ENCODE measurements around the gene AGTPBP1. TPM values are rescaled to one million over a fixed set of nuclear protein-coding genes. Genes with fewer than 3 reads are reported as not detected.

The AGTPBP1 gene
- total and polyA plus RNA-seq, 11 donors, result 7.1 to 72.4 (median 47.1) TPM

- Histone ChIP-seq H3K36me3 (peaks cover 0 to 52% (median 24%) of the 10 kb centered on the region in 9 donors), H3K4me3 (no peak overlapping the region), H3K4me1 (peaks cover 0 to 4% (median 0%) of the 10 kb centered on the region in 12 donors), H3K27ac (no peak overlapping the region), H3K27me3 (no peaks in the 10 kb centered on the region), H3K9me3 (no peaks in the 10 kb centered on the region)
- DNase-seq, result no peak
- TF ChIP-seq POLR2A (IDR thresholded peaks at IDR 0.05), result no peak
- TF ChIP-seq, protein P1, sequence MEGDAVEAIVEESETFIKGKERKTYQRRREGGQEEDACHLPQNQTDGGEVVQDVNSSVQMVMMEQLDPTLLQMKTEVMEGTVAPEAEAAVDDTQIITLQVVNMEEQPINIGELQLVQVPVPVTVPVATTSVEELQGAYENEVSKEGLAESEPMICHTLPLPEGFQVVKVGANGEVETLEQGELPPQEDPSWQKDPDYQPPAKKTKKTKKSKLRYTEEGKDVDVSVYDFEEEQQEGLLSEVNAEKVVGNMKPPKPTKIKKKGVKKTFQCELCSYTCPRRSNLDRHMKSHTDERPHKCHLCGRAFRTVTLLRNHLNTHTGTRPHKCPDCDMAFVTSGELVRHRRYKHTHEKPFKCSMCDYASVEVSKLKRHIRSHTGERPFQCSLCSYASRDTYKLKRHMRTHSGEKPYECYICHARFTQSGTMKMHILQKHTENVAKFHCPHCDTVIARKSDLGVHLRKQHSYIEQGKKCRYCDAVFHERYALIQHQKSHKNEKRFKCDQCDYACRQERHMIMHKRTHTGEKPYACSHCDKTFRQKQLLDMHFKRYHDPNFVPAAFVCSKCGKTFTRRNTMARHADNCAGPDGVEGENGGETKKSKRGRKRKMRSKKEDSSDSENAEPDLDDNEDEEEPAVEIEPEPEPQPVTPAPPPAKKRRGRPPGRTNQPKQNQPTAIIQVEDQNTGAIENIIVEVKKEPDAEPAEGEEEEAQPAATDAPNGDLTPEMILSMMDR (IDR thresholded peaks at IDR 0.05), result no peak
- 78 to 87% (median 83%) methylated on average over 2 of the region's 2 CpGs for WGBS, 4 donors
- ATAC-seq, result no peak
- intact Hi-C loops (cut with DNase I), result no loop called here
These were observed 75.7 kb downstream of the AGTPBP1 start for GRCh38 chr9:85666086-85666485.

GRCh38 chr9:85662573-85662972 lies 79.2 kb downstream of the AGTPBP1 start:
- WGBS, 4 donors, result 72 to 84% (median 82%) methylated on average over 1 of the region's 1 CpG
- intact Hi-C loops (cut with DNase I), result no loop called here
- Histone ChIP-seq H3K27me3 (no peaks in the 10 kb centered on the region), H3K9me3 (no peaks in the 10 kb centered on the region), H3K27ac (no peak overlapping the region), H3K4me3 (no peak overlapping the region), H3K36me3 (peaks cover 0 to 22% (median 0%) of the 10 kb centered on the region in 9 donors), H3K4me1 (peaks cover 0 to 4% (median 0%) of the 10 kb centered on the region in 12 donors)
- DNase-seq (no peak), ATAC-seq (no peak)
- TF ChIP-seq, protein P1 (IDR thresholded peaks at IDR 0.05), result no peak
- no peak for TF ChIP-seq POLR2A (IDR thresholded peaks at IDR 0.05)

DNA sequence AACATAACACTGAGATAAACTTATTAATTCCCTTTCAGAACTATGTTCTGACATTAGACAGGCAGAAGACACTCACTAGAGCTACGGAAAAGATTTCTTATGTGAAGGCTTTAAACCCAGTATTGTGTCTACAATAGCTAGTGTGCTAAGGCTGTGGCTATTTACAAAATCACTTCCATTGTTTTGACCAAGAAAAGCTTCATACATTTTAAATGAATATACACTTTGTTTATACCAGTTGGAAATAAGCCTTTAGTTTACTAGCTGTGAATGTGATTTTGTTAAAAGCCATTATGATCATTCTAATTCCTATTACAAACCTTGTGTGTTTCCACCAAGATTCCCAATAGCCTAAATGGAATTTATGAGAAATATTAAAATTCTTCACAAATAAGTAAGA lies 83.0 kb downstream of the AGTPBP1 start:
- H3K9me3 ChIP-seq, result no peaks in the 10 kb centered on the region
- H3K4me1 ChIP-seq, result peaks cover 0 to 4% (median 0%) of the 10 kb centered on the region in 12 donors
- H3K27ac ChIP-seq, result no peak overlapping the region
- H3K36me3 ChIP-seq, result peaks cover 0 to 24% (median 14%) of the 10 kb centered on the region in 9 donors
- ATAC-seq, result no peak
- no peak for DNase-seq
- H3K4me3 ChIP-seq, result no peak overlapping the region
- WGBS, 4 donors, result 91 to 97% (median 92%) methylated on average over 1 of the region's 1 CpG
- intact Hi-C loops (cut with DNase I), result no loop called here
- TF ChIP-seq POLR2A (IDR thresholded peaks at IDR 0.05), result no peak
- TF ChIP-seq, protein P1 (IDR thresholded peaks at IDR 0.05), result no peak
- no peaks in the 10 kb centered on the region for H3K27me3 ChIP-seq

DNA sequence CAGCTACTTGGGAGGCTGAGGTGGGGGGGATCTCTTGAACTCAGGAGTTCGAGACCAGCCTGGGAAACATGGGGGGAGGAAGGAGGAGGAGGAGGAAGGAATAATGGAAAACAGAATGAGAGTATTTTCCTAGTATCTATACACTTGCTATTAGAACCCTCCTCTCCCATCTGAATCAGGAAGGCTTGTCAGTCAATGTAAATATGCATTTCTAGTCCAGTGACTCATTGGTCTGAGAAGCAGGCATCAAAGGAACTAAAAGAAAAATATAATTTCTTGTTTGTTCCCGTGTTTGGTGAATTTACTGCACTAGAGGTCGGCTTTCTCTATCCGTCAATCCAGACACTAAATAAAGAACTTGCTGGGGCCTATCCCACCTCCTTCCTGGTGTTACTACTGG lies 88.6 kb downstream of the AGTPBP1 start:
- 94 to 97% (median 95%) methylated on average over 4 of the region's 4 CpGs for WGBS, 4 donors
- Histone ChIP-seq H3K4me1 (no peaks in the 10 kb centered on the region), H3K9me3 (no peaks in the 10 kb centered on the region), H3K27me3 (no peaks in the 10 kb centered on the region), H3K36me3 (peaks cover 0 to 43% (median 21%) of the 10 kb centered on the region in 9 donors), H3K27ac (no peak overlapping the region), H3K4me3 (no peak overlapping the region)
- ATAC-seq (no peak), DNase-seq (no peak)
- intact Hi-C loops (cut with DNase I), result no loop called here
- TF ChIP-seq, protein P1 (IDR thresholded peaks at IDR 0.05), result no peak
- no peak for TF ChIP-seq POLR2A (IDR thresholded peaks at IDR 0.05)
